DND-41 (cell line): ENCODE measurements around the gene HMCN1.

Source experiments
- EZH2 ChIP-seq: IDR thresholded peaks from 3 replicates; pipeline ENCODE4 v1.6.1; 2012; ENCODE audit warnings: borderline replicate concordance, low read depth, mild to moderate bottlenecking, moderate library complexity, low read length, inconsistent platforms; ENCODE audit not compliant: severe bottlenecking
- TF ChIP-seq, protein P1 (sequence below): IDR thresholded peaks from 2 replicates; pipeline ENCODE4 v1.5.1; 2012; ENCODE audit warnings: borderline replicate concordance, low read length, moderate library complexity, mild to moderate bottlenecking; ENCODE audit not compliant: poor library complexity, severe bottlenecking; ENCODE audit errors: extremely low read depth

DNA sequence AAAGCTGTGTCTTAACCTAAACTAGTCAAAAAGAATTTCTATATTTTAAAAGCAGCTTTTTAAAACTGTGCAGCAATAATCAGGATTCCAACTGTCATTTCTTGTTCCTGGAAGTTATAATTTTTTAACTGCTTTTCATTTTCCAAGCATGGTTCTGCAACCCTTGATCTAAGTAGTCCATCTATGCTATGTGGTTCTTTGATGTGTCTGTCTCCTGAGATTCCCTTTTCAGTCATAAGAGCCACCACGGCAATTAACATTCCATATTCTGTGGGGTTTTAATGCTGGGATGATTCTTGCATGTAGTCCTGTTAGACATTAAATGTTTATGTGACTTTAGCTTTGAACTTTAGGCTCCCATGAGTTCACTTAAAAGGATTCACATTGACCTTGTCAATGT lies 420.5 kb downstream of the HMCN1 start:
- TF ChIP-seq, protein P1, sequence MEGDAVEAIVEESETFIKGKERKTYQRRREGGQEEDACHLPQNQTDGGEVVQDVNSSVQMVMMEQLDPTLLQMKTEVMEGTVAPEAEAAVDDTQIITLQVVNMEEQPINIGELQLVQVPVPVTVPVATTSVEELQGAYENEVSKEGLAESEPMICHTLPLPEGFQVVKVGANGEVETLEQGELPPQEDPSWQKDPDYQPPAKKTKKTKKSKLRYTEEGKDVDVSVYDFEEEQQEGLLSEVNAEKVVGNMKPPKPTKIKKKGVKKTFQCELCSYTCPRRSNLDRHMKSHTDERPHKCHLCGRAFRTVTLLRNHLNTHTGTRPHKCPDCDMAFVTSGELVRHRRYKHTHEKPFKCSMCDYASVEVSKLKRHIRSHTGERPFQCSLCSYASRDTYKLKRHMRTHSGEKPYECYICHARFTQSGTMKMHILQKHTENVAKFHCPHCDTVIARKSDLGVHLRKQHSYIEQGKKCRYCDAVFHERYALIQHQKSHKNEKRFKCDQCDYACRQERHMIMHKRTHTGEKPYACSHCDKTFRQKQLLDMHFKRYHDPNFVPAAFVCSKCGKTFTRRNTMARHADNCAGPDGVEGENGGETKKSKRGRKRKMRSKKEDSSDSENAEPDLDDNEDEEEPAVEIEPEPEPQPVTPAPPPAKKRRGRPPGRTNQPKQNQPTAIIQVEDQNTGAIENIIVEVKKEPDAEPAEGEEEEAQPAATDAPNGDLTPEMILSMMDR = no peak
- TF ChIP-seq EZH2 = no peak
